ENCODE measurements around the gene EPHA6. TPM values are rescaled to one million over a fixed set of nuclear protein-coding genes. Genes with fewer than 3 reads are reported as not detected.

The EPHA6 gene
- total RNA-seq, 1 experiment from 2014 or later: 0.61 TPM

DNA sequence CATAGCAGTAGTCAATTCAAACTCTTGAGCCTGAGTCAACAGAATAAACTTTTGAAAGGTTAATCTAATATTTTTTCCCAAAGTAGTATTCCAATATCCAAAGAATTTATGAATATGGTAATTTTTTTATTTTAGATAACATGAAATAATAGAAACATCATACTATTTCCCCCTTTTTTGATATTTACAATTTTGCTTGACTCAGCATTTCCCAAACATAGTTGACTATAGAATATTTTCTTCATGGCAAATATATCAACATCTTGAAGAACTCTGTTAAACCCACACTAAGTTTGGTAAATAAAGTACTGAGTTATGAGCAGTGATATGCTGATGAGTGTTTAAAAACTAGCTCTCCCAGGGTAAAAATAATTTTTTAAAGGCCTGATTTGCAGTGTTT, 570.2 kb downstream of the EPHA6 start:
- TF ChIP-seq CTCF (conservative IDR thresholded peaks at IDR 0.05): no peak
- Histone ChIP-seq H3K4me2 (ENCODE audit: insufficient read depth, insufficient read length, low read length) (no peak overlapping the region), H3K79me2 (ENCODE audit: insufficient read depth, low read length) (no peaks in the 10 kb centered on the region), H3K56ac (ENCODE audit: insufficient read length, low read depth, low read length) (no peak overlapping the region), H4K5ac (ENCODE audit: insufficient read length, low read depth, low read length) (no peak overlapping the region), H4K91ac (ENCODE audit: insufficient read length, low read depth, low read length) (no peak overlapping the region), H2BK20ac (ENCODE audit: low read depth, low read length, poor library complexity, severe bottlenecking) (no peak overlapping the region), H2BK12ac (ENCODE audit: insufficient read length, low read depth, low read length) (no peak overlapping the region), H4K8ac (replicated peaks; ENCODE audit: insufficient read length, low read depth, low read length) (no peak overlapping the region), H3K27me3 (ENCODE audit: insufficient read depth, low read length) (no peaks in the 10 kb centered on the region), H2BK5ac (ENCODE audit: insufficient read length, low read length) (no peak overlapping the region), H3K9ac (ENCODE audit: extremely low read depth, insufficient read length, low read length) (no peak overlapping the region), H3T11ph (ENCODE audit: low read length) (no peak overlapping the region), H3K4ac (ENCODE audit: low read depth, low read length) (no peak overlapping the region), H3K27ac (ENCODE audit: insufficient read length, low read depth, low read length) (no peak overlapping the region), H2AK5ac (ENCODE audit: insufficient read length, low read length) (no peak overlapping the region), H2BK15ac (ENCODE audit: low read depth, low read length) (no peak overlapping the region), H3K4me1 (ENCODE audit: insufficient read depth, low read length) (no peaks in the 10 kb centered on the region; the same call in 1 of the 2 replicates), H3K14ac (ENCODE audit: insufficient read depth, low read length) (no peak overlapping the region), H2AFZ (ENCODE audit: low read length) (no peak overlapping the region), H2BK120ac (ENCODE audit: low read depth, low read length, poor library complexity, severe bottlenecking) (no peak overlapping the region), H3K18ac (ENCODE audit: insufficient read length, low read depth, low read length) (no peak overlapping the region), H3K9me3 (ENCODE audit: control insufficient read depth, low read depth, low read length) (peaks cover 13% of the 10 kb centered on the region), H3K23me2 (ENCODE audit: insufficient read length, low read depth, low read length, poor library complexity, severe bottlenecking) (no peaks in the 10 kb centered on the region), H3K23ac (ENCODE audit: insufficient read length, low read depth, low read length) (no peak overlapping the region), H4K20me1 (ENCODE audit: control insufficient read depth, insufficient read depth, insufficient read length) (no peaks in the 10 kb centered on the region), H3K79me1 (ENCODE audit: insufficient read depth, low read depth, low read length, poor library complexity, severe bottlenecking) (no peaks in the 10 kb centered on the region)
- Mint-ChIP-seq H3K9me3 (peaks cover 22 to 30% of the 10 kb centered on the region in 2 experiments), H3K27me3 (ENCODE audit: low read depth) (no peaks in the 10 kb centered on the region; the same call in 1 of the 2 replicates), H3K36me3 (ENCODE audit: insufficient read depth in 1 of 3, low read depth in 3 of 3) (peaks cover 17 to 30% (median 25%) of the 10 kb centered on the region in 3 experiments), H3K4me3 (no peak overlapping the region), H3K27ac (no peak overlapping the region), H3K4me1 (peaks cover 0 to 8% of the 10 kb centered on the region in 2 experiments; a peak in 2 of 4 replicates)
- no peak for DNase-seq
